Lower leg skin (tissue), 4 donors: Measurements from ENCODE around the gene ATP23. TPM values are rescaled to one million over a fixed set of nuclear protein-coding genes. Genes with fewer than 3 reads are reported as not detected.

Source experiments
- DNase-seq, 2 donors: peaks; one replicate each; pipeline ENCODE4 v3.0.0-alpha.2; 2019; ENCODE audit warnings: low spot score in 2 of 2
- H3K4me3 ChIP-seq: fragments of 200-600 bp; sonication (generic); 2 replicates; pipeline ENCODE4 v1.5.1; 2017; ENCODE audit warnings: mild to moderate bottlenecking, low read depth; ENCODE audit not compliant: poor library complexity, severe bottlenecking
- POLR2A ChIP-seq, 2 donors: fragments of 450-650 bp; IDR thresholded peaks; one replicate each; pipeline ENCODE4 v1.6.1; 2016 to 2017; ENCODE audit warnings: antibody characterized with exemption in 2 of 2, mild to moderate bottlenecking in 1 of 2, moderate library complexity in 1 of 2
- WGBS, 2 donors: methylation state at CpG; one replicate each; pipeline ENCODE4 v1.1.5; 2018; 5-methylcytosine and 5-hydroxymethylcytosine counted together
- intact Hi-C: fragments of 100-400 bp; cut with DNase I; formaldehyde crosslinking; loops from one replicate; pipeline ENCODE4 v1.15.0; 2023; ENCODE audit warnings: low total_unique reads
- total RNA-seq, 4 donors: library from RNA; depleted of rRNA; stranded (reverse); fragments of >200 nt; gene quantifications; one replicate each; pipeline ENCODE4 v1.1.0, GENCODE V29; 2016
- TF ChIP-seq, protein P1 (sequence below), 3 donors: fragments of 450-650 bp; IDR thresholded peaks; one replicate each; pipeline ENCODE4 v1.5.1; 2016; ENCODE audit warnings: antibody characterized with exemption in 3 of 3, mild to moderate bottlenecking in 3 of 3, moderate library complexity in 2 of 3

Gene ATP23
- total RNA-seq, 4 donors from 2014 or later: 3.0 to 14.3 (median 10.8) TPM

DNA sequence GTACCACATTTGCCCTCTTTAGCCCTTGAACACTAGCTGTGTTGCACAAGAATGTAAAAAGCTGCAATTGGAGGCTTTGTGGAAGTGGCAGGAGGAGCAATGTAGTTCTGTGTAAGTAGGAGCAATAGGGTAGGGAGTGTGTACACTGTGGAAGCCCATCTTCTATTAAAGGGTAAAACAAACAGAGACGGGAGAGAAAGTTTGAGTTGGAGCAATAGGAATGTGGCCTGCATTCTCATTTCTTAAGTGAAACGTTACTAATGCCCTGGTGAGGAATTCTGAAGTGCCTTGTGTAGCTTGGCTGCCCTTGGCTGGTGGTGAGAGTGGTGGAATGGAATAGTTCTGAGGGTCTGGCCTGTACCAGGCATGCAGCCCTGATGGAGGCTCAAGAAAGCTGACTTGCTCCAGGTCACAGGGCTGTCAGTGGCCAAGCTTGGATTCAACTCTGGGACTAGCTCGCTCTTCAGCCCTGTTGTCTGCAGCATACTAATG, 38.8 kb upstream of the ATP23 start:
- intact Hi-C loops: loop anchor here (10.0 kb wide), 2 partner anchors 98 to 318 kb away; no protein-coding TSS in a partner anchor
- no peak for DNase-seq
- TF ChIP-seq POLR2A (IDR thresholded peaks at IDR 0.05): no peak
- TF ChIP-seq, protein P1, sequence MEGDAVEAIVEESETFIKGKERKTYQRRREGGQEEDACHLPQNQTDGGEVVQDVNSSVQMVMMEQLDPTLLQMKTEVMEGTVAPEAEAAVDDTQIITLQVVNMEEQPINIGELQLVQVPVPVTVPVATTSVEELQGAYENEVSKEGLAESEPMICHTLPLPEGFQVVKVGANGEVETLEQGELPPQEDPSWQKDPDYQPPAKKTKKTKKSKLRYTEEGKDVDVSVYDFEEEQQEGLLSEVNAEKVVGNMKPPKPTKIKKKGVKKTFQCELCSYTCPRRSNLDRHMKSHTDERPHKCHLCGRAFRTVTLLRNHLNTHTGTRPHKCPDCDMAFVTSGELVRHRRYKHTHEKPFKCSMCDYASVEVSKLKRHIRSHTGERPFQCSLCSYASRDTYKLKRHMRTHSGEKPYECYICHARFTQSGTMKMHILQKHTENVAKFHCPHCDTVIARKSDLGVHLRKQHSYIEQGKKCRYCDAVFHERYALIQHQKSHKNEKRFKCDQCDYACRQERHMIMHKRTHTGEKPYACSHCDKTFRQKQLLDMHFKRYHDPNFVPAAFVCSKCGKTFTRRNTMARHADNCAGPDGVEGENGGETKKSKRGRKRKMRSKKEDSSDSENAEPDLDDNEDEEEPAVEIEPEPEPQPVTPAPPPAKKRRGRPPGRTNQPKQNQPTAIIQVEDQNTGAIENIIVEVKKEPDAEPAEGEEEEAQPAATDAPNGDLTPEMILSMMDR (IDR thresholded peaks at IDR 0.05): no peak
- H3K4me3 ChIP-seq: no peak overlapping the region
- 86 to 87% methylated on average over 3 of the region's 3 CpGs for WGBS, 2 donors

DNA sequence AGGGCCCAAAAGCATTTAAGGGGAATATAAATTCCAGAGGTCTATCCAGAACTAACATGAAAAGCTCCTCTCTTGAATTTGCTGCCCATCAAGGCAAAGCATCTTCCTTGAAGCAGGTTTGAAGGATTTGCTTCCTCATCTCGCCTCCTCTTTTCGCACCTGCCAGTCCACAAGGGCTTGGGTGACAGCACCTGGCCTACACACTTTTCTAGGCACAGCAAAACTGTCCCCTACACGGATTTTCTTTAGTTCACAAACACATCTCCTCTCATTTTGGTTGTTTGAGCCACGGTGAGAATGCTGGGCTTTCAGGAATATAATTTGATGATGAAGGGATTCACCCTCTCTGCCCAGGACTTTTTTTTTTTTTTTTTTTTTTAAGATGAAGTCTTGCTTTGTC, 36.9 kb upstream of the ATP23 start:
- DNase-seq: no peak
- intact Hi-C loops: loop anchor here (10.0 kb wide), 2 partner anchors 100 to 320 kb away; no protein-coding TSS in a partner anchor
- TF ChIP-seq, protein P1 (IDR thresholded peaks at IDR 0.05): no peak
- TF ChIP-seq POLR2A (IDR thresholded peaks at IDR 0.05): no peak
- 78 to 87% methylated on average over 4 of the region's 4 CpGs for WGBS, 2 donors
- no peak overlapping the region for H3K4me3 ChIP-seq

DNA sequence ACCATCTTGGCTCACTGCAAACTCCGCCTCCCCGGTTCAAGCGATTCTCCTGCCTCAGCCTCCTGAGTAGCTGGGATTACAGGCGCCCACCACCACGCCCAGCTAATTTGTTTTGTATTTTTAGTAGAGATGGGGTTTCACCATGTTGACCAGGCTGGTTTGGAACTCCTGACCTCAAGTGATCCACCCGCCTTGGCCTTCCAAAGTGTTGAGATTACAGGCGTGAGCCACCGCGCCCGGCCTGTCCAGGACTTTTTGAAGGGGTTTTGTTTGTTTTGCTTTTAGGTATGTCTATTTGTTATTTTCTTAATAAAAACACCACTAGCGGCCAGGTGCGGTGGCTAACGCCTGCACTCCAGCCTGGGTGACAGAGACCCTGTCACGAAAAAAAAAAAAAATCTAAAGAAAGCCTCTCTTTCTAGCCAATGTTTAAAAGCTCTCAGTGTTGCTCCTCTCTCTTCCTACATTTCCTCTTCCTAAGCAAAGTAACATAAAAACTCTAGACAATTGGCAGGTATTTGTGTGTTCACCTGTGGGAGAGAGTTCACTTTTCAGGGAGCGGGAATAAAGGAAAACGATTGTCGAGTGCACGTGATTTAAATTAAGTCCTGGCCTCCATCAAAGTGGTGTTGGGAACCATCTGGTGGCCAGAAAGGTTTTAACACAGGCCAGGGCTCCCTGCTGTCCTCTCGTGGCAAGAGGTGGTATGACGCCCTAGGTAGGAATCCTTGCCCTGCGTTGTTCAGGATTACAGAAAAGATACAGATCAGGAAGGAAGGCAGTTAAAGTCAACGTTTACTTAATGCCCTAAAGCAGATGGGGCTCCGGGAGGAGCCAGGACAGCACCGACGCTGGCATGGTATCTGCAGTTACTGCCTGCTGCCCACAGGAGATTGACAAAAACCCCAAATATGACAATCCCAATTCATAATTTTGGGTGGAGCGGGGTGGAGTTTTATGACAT, 36.2 kb upstream of the ATP23 start:
- DNase-seq: peak; percentile 88 to 97
- H3K4me3 ChIP-seq: no peak overlapping the region
- intact Hi-C loops: loop anchor here (10.0 kb wide), 2 partner anchors 100 to 320 kb away; no protein-coding TSS in a partner anchor
- no peak for TF ChIP-seq POLR2A (IDR thresholded peaks at IDR 0.05)
- TF ChIP-seq, protein P1 (IDR thresholded peaks at IDR 0.05): peak; percentile 96 to 100 (median 99)
- WGBS, 2 donors: 42 to 44% methylated on average over 26 of the region's 26 CpGs

DNA sequence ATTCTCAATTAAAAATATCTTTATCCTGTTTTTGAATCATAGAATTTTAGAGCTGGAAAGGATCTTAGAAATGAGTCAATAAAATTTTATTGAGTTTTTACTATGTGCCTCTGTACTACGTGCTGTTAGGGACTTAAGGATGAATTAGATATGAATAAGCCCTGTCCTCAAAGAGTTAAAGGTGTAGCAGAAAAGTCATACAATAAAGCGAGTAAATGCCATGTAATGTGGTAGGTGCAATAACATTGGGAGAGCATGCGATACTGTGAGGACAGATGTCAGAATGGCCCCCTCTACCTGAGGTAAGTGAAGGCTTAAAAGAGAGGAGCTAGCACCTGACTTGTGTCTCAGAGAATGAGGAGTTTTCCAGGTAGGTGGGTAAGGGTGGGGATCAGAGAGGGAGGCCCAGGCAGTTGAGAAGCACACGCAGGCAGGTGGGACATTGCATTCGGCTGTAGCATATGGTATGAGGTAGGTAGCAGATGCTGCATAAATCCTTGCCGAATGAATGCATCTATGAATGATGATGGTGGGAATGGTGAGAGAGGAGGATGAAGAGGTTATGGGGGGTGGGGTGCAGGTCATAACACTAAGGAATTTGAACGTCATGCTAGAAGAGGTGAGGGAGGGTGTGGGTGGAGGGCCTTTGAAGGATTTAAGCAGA, 35.4 kb upstream of the ATP23 start:
- no peak overlapping the region for H3K4me3 ChIP-seq
- 51 to 56% methylated on average over 7 of the region's 7 CpGs for WGBS, 2 donors
- intact Hi-C loops: loop anchor here (10.0 kb wide), 2 partner anchors 101 to 321 kb away; no protein-coding TSS in a partner anchor
- TF ChIP-seq POLR2A (IDR thresholded peaks at IDR 0.05): no peak
- TF ChIP-seq, protein P1 (IDR thresholded peaks at IDR 0.05): no peak
- DNase-seq: no peak

DNA sequence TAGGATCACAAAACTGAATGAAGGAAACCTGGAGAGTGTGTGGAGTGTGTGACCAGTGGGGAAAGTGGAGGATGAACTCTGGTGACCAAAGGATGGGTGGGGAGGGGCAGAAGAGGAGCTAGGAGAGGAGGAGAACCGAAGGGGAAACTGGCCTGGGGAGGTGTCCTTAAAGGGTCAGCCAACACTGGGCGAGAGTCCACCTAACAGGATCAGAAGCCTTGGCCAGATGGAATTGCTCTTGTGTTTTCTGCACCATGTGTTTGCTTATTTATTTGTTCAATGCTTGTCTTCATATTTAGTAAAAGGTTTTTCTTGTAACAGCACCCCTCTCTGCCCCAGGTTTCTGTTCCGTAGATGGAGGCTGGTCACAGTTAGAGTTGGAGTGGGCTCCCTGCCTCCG, 34.5 kb upstream of the ATP23 start:
- TF ChIP-seq, protein P1 (IDR thresholded peaks at IDR 0.05): no peak
- TF ChIP-seq POLR2A (IDR thresholded peaks at IDR 0.05): no peak
- H3K4me3 ChIP-seq: no peak overlapping the region
- no peak for DNase-seq
- intact Hi-C loops: loop anchor here (10.0 kb wide), 2 partner anchors 102 to 322 kb away; no protein-coding TSS in a partner anchor
- WGBS, 2 donors: 70 to 75% methylated on average over 4 of the region's 4 CpGs
